ENCODE measurements around the gene FCHO2.

Gene FCHO2

DNA sequence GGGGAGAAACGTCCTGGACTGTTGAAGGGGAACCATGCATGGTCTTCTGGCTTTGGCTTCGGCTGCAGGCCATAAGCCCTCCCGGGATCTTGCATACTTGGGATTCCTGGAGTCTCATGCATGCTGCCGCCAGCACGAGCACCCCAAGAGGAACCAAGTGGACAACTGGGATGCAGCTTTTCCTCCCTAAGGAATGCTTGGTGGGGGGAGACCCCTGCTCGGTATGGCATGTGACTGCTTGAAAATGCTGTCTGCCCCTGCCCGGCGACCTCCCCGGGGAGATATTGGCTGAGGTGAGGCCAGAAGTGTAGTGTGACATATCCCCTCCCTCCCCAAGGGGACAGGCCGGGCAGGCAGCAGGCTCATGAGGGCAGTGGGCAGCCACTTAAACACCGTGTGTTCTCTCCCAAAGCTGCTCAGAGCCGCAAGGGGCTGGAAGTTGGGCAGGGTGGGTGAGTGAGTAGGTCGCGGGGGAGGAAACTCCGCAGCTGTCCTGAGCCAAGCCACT is 180.3 kb downstream of the FCHO2 start:
- TF ChIP-seq ZNF274 (IDR thresholded peaks at IDR 0.05; ENCODE audit: low read depth, low read length) = no peak

DNA sequence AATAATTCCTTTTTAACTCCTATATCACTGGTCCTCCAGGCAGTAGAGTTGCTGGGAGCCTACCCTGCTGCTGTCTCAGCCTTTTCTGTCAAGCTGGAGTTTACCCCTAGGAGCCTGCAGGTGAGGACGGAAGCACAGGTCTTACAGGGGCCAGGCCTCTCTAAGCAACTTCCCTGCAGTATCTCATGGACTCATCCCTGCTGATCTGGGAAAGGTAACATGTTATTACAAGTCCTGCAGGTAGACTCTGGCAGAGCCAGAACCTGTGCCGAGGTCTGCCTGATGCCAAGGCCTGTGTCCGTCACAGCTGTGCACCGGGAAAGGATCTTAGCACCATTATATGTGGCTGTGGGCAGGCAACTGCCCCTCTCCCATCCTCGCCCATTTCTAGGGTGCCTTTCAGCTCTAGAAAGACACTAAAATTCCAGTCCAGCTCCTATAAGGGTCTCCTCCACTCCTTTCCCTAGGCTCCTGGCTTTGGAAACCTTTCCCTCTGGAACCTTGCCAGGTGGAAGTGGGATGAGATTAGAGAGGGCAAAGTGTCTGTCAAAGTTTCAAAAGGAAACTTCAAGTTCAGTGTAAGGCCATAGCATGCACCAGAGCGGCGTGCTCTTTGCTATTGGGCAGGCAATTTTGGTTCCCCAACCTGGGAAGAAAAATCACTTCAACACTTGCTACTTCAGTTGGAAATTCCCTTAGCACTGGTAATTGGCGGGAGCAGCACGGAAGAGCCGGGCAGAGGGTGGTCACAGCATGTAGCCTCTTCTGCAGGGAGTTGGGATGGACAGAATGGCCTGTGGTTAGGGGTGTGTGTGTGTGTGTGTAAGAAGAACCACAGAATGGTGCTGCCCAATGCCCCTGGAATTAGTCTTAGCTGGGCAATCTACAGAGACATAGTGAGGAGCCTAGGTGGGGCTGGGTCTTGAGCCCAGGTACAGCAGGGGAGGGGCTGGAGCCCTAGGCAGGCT is 182.0 kb downstream of the FCHO2 start:
- TF ChIP-seq ZNF274 (IDR thresholded peaks at IDR 0.05; ENCODE audit: low read depth, low read length) = no peak
- H3K4me3 ChIP-seq (ENCODE audit: low read length) = no peak overlapping the region

More for the DNA sequence above, 180.3 kb downstream of the FCHO2 start:
- no peak overlapping the region for H3K4me3 ChIP-seq (ENCODE audit: low read length)

DNA sequence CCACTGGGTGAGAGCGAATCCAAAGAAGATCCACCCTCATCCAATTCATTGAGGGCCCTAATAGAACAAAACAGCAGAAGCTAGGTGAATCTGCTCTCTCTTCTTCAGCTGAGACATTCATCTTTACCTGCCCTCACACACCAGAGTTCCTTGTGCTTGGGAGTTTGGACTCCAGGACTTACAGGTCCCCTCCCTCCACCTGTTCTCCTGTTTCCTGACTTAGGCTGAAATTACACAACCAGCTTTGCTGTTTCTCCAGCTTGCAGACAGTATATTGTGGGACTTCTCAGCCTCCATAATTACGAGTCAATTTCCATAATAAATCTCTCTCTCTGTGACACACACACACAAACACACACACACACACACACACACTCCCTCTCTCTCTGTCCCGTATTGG is 183.6 kb downstream of the FCHO2 start:
- no peak overlapping the region for H3K4me3 ChIP-seq (ENCODE audit: low read length)
- no peak for TF ChIP-seq ZNF274 (IDR thresholded peaks at IDR 0.05; ENCODE audit: low read depth, low read length)

All from GM08714 (cell line).